Neural progenitor cell (in vitro differentiated cells): ENCODE results near the gene CALY. TPM values are rescaled to one million over a fixed set of nuclear protein-coding genes. Genes with fewer than 3 reads are reported as not detected.
A peak's percentile ranks its signal among the peaks of the same experiment; 100 is the strongest.

Source experiments
- DNase-seq: peaks from one replicate; pipeline ENCODE4 v3.0.0-alpha.2; 2016; ENCODE audit warnings: low spot score
- H2AFZ ChIP-seq: fragments of 200-600 bp; sonication (generic); replicated peaks from 2 replicates; pipeline ENCODE4 v1.6.1; 2016; ENCODE audit warnings: antibody characterized with exemption
- H3F3A ChIP-seq: fragments of 200-600 bp; sonication (generic); 2 replicates; pipeline ENCODE4 v1.6.1; 2016; ENCODE audit warnings: antibody characterized with exemption, low read depth
- H3K27ac ChIP-seq: fragments of 200-600 bp; sonication (generic); 2 replicates; pipeline ENCODE4 v1.5.1; 2016; ENCODE audit warnings: mild to moderate bottlenecking
- H3K27me3 ChIP-seq: fragments of 200-600 bp; sonication (generic); 2 replicates; pipeline ENCODE4 v1.6.1; 2016; ENCODE audit warnings: mild to moderate bottlenecking, moderate library complexity
- H3K36me3 ChIP-seq: fragments of 200-600 bp; sonication (generic); 2 replicates; pipeline ENCODE4 v1.5.1; 2016
- H3K4me1 ChIP-seq: fragments of 200-600 bp; sonication (generic); 2 replicates; pipeline ENCODE4 v1.6.1; 2016; ENCODE audit warnings: mixed run types
- H3K4me2 ChIP-seq: fragments of 200-600 bp; sonication (generic); 2 replicates; pipeline ENCODE4 v1.6.1; 2016
- H3K4me3 ChIP-seq: fragments of 200-600 bp; sonication (generic); 2 replicates; pipeline ENCODE4 v1.5.1; 2016
- H3K79me2 ChIP-seq: fragments of 200-600 bp; sonication (generic); 2 replicates; pipeline ENCODE4 v1.6.1; 2016; ENCODE audit warnings: low read depth
- H3K9ac ChIP-seq: fragments of 200-600 bp; sonication (generic); 2 replicates; pipeline ENCODE4 v1.6.1; 2016
- H3K9me3 ChIP-seq: fragments of 200-600 bp; sonication (generic); 2 replicates; pipeline ENCODE4 v1.5.1; 2016; ENCODE audit warnings: low read depth
- H4K20me1 ChIP-seq: fragments of 200-600 bp; sonication (generic); 2 replicates; pipeline ENCODE4 v1.6.1; 2016; ENCODE audit warnings: low read depth
- H3K27ac Mint-ChIP-seq: 3 replicates; pipeline ENCODE4 v1.8.0; 2021; ENCODE audit warnings: mixed read lengths
- H3K27me3 Mint-ChIP-seq: 2 replicates; pipeline ENCODE4 v1.8.0; 2022; ENCODE audit warnings: low read depth, mild to moderate bottlenecking, inconsistent platforms, moderate library complexity, mixed read lengths; ENCODE audit not compliant: insufficient read depth
- H3K36me3 Mint-ChIP-seq: 3 replicates; pipeline ENCODE4 v1.8.0; 2021; ENCODE audit warnings: mixed read lengths
- H3K4me1 Mint-ChIP-seq: 3 replicates; pipeline ENCODE4 v1.8.0; 2021; ENCODE audit warnings: mixed read lengths
- H3K4me3 Mint-ChIP-seq: 3 replicates; pipeline ENCODE4 v1.8.0; 2021; ENCODE audit warnings: mild to moderate bottlenecking, moderate library complexity, mixed read lengths
- H3K9me3 Mint-ChIP-seq: 3 replicates; pipeline ENCODE4 v1.8.0; 2020; ENCODE audit warnings: mixed read lengths
- EZH2 ChIP-seq: fragments of 200-600 bp; sonication (generic); IDR thresholded peaks from 2 replicates; pipeline ENCODE4 v1.6.1; 2017; ENCODE audit warnings: antibody characterized with exemption, mild to moderate bottlenecking, moderate library complexity
- EZH2phosphoT487 ChIP-seq: fragments of 200-600 bp; sonication (generic); IDR thresholded peaks from 2 replicates; pipeline ENCODE4 v1.6.1; 2017; ENCODE audit warnings: antibody characterized with exemption
- microRNA-seq: library from miRNA; unstranded; fragments of <30 nt; microRNA quantifications from one replicate; pipeline ENCODE4, GENCODE V29; 2016
- small RNA-seq: library from RNA; depleted of rRNA; stranded (forward); fragments of <200 nt; gene quantifications from one replicate; pipeline ENCODE3, GENCODE V24; 2015
- total RNA-seq: library from RNA; depleted of rRNA; stranded (reverse); fragments of >200 nt; gene quantifications from 2 replicates; pipeline ENCODE4 v1.2.3, GENCODE V29; 2015; ENCODE audit warnings: low replicate concordance
- TF ChIP-seq, protein P1 (sequence below): fragments of 200-600 bp; sonication (generic); IDR thresholded peaks from 2 replicates; pipeline ENCODE4 v1.5.1; 2017; ENCODE audit warnings: antibody characterized with exemption, mild to moderate bottlenecking

Gene CALY
- total RNA-seq, 1 donor from 2014 or later = not detected

DNA sequence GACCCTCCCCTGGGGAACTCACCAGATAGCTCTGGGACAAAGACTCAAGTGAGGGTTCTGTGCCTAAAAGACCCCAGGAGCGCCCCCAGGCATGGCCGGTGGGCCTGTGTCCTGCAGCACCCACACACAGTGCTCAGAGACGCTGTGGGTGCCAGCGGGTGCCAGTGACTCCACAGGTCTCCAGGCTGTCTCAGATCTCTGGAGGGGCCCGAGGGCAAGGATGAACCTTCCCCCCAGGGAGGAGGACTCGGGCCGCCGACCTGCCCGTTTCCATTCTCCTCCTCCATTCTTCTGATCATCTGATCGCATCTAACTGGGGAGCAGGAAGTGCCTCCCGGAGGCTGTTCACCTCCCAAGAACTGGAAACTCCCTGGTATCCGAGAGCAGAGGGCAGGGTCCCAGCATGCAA lies 61.0 kb downstream of the CALY start:
- no peak overlapping the region for H3K27ac Mint-ChIP-seq
- TF ChIP-seq, protein P1, sequence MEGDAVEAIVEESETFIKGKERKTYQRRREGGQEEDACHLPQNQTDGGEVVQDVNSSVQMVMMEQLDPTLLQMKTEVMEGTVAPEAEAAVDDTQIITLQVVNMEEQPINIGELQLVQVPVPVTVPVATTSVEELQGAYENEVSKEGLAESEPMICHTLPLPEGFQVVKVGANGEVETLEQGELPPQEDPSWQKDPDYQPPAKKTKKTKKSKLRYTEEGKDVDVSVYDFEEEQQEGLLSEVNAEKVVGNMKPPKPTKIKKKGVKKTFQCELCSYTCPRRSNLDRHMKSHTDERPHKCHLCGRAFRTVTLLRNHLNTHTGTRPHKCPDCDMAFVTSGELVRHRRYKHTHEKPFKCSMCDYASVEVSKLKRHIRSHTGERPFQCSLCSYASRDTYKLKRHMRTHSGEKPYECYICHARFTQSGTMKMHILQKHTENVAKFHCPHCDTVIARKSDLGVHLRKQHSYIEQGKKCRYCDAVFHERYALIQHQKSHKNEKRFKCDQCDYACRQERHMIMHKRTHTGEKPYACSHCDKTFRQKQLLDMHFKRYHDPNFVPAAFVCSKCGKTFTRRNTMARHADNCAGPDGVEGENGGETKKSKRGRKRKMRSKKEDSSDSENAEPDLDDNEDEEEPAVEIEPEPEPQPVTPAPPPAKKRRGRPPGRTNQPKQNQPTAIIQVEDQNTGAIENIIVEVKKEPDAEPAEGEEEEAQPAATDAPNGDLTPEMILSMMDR = peak; percentile 19
- TF ChIP-seq EZH2phosphoT487 = no peak
- Histone ChIP-seq H3K4me3 (no peak overlapping the region), H3K79me2 (no peaks in the 10 kb centered on the region), H4K20me1 (peaks cover 8% of the 10 kb centered on the region), H3K4me1 (peaks cover 22% of the 10 kb centered on the region), H3K36me3 (no peaks in the 10 kb centered on the region), H3K27ac (no peak overlapping the region), H3K4me2 (peak overlapping the region; percentile 85), H2AFZ (no peak overlapping the region), H3K27me3 (peaks cover 22% of the 10 kb centered on the region), H3F3A (peaks cover 15% of the 10 kb centered on the region), H3K9me3 (no peaks in the 10 kb centered on the region), H3K9ac (no peak overlapping the region)
- H3K4me1 Mint-ChIP-seq = peaks cover 2% of the 10 kb centered on the region
- DNase-seq = no peak
- H3K27me3 Mint-ChIP-seq = peaks cover 7% of the 10 kb centered on the region
- H3K9me3 Mint-ChIP-seq = no peaks in the 10 kb centered on the region
- no peaks in the 10 kb centered on the region for H3K36me3 Mint-ChIP-seq
- H3K4me3 Mint-ChIP-seq = no peak overlapping the region

DNA sequence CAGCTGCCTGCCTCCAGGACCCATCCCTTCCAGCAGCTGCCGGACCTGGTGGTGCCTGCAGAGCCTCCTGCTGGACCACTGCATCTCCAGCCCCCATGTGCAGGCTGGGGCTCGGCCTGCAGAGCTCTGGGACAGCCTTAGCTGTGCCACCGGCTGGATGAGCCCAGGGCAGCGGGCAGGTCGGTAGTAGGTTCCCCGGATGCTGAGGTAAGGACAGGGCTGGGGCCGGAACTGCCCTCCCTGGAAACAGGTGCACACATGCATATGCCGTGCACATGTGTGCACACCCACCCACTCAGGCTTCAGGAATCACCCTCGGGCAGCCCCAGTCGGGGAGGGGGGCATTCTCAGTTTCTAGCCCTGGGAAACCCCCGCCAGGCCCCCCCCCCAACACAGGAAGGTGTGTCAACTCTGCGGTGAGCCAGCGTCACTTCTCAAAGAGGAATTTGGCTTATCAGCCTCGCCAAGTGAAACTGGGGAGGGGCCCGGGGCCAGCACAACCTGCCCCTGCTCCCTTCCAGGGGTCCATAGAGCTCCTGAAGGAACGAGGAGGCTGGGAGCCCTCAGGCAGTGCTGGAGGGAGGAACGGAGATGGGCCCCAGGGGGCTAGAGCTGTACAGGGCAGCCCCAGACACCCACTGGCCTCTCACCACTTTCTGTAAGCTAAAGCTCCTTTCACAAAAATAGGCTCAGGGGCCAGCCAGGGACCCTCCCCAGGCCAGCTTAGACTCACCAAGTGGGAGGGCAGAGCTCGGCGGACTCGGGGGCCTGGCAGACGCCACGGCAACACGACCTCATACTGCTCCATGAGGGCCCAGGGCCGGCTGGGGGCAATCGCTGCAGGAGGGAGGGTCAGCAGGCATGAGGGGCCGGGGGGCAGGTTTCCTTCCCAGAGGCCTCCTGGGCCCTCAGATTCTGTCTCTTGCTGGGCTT lies 61.7 kb downstream of the CALY start:
- Mint-ChIP-seq H3K4me3 (no peak overlapping the region), H3K36me3 (no peaks in the 10 kb centered on the region), H3K9me3 (no peaks in the 10 kb centered on the region), H3K4me1 (peaks cover 2% of the 10 kb centered on the region), H3K27me3 (peaks cover 7% of the 10 kb centered on the region), H3K27ac (no peak overlapping the region)
- Histone ChIP-seq H3K4me3 (no peak overlapping the region), H4K20me1 (peaks cover 8% of the 10 kb centered on the region), H3K27me3 (peaks cover 22% of the 10 kb centered on the region), H3K4me2 (peak overlapping the region; percentile 85), H3K9ac (no peak overlapping the region), H3K9me3 (no peaks in the 10 kb centered on the region), H2AFZ (no peak overlapping the region), H3K36me3 (no peaks in the 10 kb centered on the region), H3K4me1 (peaks cover 22% of the 10 kb centered on the region), H3K79me2 (no peaks in the 10 kb centered on the region), H3K27ac (no peak overlapping the region), H3F3A (peaks cover 15% of the 10 kb centered on the region)
- TF ChIP-seq EZH2 (no peak), EZH2phosphoT487 (no peak)
- TF ChIP-seq, protein P1 = no peak
- DNase-seq = no peak

Small RNA genes lying within 50 kb of the gene (microRNA-seq; reads per million reads assigned to microRNA genes)
- 1.6 reads per million for gene MIR3944

Small RNA genes lying within 50 kb of the gene (small RNA-seq; reads per million reads assigned to genes)
- gene AL360181.4 (not detected), gene BANF1P2 (not detected), gene MIR3944 (not detected)

Other genes starting within 250 kb of the CALY start
- not detected in 2 replicates for gene ADGRA1, start 249.0 kb downstream of the CALY start, total RNA-seq
- 1.8 and 5.6 TPM in 2 replicates for gene KNDC1, start 176.7 kb downstream of the CALY start, total RNA-seq
- not detected in 2 replicates for gene UTF1, start 106.7 kb downstream of the CALY start, total RNA-seq
- gene VENTX, start 99.0 kb downstream of the CALY start, total RNA-seq = 1.0 TPM in 1 of 2 replicates, not detected in the other
- gene ADAM8, start 60.0 kb downstream of the CALY start, total RNA-seq = 3.2 and 3.3 TPM in 2 replicates
- 54.8 and 55.4 TPM in 2 replicates for gene TUBGCP2, start 28.0 kb downstream of the CALY start, total RNA-seq
- 34.4 and 44.4 TPM in 2 replicates for gene ZNF511, start 28.0 kb downstream of the CALY start, total RNA-seq
- 0.62 TPM in 1 of 2 replicates, not detected in the other for gene PRAP1, start 10.5 kb upstream of the CALY start, total RNA-seq
- gene FUOM, start 21.1 kb upstream of the CALY start, total RNA-seq = 9.3 and 20.5 TPM in 2 replicates
- gene ECHS1, start 36.5 kb upstream of the CALY start, total RNA-seq = 77.4 and 91.9 TPM in 2 replicates
- gene PAOX, start 42.4 kb upstream of the CALY start, total RNA-seq = 4.6 and 8.2 TPM in 2 replicates
- 28.0 and 28.8 TPM in 2 replicates for gene MTG1, start 57.3 kb upstream of the CALY start, total RNA-seq
- gene SPRN, start 87.7 kb upstream of the CALY start, total RNA-seq = 0.06 and 0.12 TPM in 2 replicates
- gene SCART1, start 117.0 kb upstream of the CALY start, total RNA-seq = 0.49 and 1.1 TPM in 2 replicates
- 0.36 and 0.50 TPM in 2 replicates for gene CYP2E1, start 190.5 kb upstream of the CALY start, total RNA-seq
- not detected in 2 replicates for gene SYCE1, start 228.7 kb upstream of the CALY start, total RNA-seq